DMS53 treated with DMSO at 0.1 percent for 48 hours (cell line): ENCODE results near the gene KIF7.
A peak's percentile ranks its signal among the peaks of the same experiment; 100 is the strongest.

ENCODE experiments used
- DNase-seq: peaks from one replicate; lab custom pipeline; 2025; ENCODE audit not compliant: unreplicated experiment; lab: John Stamatoyannopoulos, UW

KIF7 gene

DNA sequence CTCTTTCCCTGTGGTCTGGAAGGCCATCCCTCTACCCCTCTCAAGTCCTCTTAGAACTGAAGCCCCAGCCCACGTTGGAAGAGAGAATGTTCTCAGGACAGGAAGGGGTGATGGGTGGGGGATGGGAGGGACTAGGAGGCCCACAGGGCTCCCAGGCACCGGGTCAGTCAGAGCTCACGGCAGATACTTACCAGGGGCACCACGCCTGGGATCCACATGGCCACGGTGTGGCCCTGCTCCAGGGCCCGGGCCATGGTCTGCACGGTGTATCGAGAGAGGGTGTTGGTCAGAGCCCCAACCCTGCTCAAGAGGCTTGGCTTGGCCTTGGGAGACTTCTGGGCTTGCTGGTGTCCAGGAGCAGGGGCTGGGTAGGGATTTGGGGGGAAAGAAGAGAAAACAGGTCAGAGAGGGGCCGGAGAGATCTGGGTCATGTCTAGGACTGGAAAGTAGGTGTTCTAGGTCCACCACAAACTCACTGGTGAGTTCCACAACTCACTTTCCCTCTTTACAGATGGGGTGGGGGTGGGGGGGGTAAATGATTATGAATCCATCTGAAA lies 14.1 kb upstream of the KIF7 start:
- no peak for DNase-seq

DNA sequence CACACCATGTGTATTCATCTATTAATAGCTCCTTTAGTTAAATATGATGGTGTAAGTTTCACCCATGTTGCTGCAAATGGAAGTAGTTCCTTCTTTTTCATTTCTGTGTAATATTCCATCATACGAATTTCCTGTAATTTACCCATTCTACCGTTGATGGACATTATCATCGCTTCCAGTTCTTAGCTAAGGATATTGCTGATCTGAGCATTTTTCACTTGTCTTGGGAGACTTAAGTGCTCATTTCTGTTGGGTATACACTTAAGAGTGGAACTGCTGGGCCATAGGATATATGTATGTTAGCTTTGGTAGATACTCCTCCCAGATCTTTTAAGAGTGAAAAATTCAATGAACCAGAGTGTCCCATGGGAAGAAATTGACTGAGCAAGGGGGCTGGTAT lies 12.9 kb upstream of the KIF7 start:
- no peak for DNase-seq

- DNase-seq: no peak
These were observed 12.4 kb upstream of the KIF7 start for GRCh38 chr15:89667706-89667960.

GRCh38 chr15:89666858-89667705 lies 11.8 kb upstream of the KIF7 start:
- no peak for DNase-seq

- DNase-seq: no peak
These were observed 11.1 kb upstream of the KIF7 start for GRCh38 chr15:89666184-89666857.

DNA sequence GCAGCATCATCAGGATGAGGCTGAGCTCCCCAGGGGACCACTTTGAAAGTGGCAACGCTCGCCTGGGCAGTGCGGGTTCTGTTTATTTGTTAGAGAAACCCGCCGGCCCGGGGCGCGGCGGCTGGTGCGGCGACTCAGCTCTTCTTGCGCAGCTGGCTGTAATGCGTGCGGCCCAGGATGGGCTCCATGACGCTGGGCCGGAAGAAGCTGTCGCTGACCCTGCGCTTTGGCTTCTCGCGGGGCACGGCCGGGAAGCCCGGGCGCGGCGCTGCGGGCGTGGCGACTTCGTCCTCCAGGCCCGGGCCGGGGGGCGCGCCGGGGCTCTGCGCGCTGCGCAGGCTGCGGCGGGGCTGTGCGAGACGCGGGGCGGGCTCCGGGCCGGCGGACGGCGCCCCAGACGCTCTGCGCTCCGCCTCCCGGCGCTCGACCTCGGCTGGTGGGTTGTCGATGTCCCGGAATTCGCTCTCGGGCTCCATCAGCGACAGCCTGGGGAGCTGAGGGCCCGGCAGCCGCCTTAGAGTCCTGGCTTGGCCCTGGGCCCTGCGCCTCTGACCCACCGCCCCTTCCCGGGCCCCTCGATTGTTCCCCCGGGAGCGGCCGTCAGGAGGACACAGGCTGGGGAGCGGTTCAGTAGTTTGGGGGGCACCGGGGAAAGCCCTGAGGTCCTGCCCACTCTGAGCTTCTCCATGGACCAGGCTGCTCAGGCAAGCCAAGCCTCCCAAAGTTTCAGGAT lies 10.3 kb upstream of the KIF7 start:
- peak; percentile 4 for DNase-seq

DNA sequence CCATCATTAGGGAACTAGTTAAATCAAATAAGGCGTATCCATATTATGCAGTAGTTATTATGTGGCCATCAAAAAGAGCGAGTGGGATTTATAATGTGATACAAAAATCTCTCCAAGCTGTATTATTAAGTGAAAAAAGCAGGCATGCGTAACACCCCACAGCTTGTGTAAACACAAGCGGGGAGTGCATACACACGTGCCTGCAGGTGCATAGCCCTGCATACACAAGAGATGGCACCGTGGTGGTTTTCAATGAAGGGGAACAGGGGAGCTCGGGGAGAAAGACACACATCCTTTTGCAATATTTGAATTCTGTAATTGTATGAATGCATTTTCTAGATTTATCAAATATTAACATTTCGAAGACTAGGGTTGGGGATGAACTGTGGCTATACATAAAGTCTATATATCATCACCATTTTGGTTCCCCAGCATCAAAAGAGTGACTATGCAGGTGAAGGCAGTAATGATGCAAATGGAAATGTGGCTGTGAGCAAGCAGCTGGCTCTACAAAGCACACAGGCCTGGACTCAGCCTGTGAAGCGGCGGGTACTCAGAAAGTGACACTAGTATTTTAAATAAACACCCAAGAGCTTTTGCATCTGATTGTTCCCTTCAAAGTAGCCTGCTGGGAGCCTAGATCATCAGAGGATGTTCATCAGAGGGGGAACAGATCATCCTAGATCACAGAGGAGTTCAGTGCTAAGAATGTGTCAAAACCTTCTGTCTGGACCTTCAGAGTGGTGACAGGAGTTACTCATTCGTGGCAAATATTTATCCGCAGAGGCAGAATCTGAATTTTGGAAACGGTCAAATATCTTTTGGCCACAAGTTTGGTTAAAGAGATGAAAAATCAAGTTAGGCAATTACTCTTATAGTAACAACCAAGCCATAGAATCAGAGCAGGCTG lies 9.4 kb upstream of the KIF7 start:
- peak; percentile 32 for DNase-seq

- DNase-seq: no peak
These were observed 7.8 kb upstream of the KIF7 start for GRCh38 chr15:89662893-89663626.

- no peak for DNase-seq
These were observed 5.3 kb upstream of the KIF7 start for GRCh38 chr15:89660556-89660955.

DNA sequence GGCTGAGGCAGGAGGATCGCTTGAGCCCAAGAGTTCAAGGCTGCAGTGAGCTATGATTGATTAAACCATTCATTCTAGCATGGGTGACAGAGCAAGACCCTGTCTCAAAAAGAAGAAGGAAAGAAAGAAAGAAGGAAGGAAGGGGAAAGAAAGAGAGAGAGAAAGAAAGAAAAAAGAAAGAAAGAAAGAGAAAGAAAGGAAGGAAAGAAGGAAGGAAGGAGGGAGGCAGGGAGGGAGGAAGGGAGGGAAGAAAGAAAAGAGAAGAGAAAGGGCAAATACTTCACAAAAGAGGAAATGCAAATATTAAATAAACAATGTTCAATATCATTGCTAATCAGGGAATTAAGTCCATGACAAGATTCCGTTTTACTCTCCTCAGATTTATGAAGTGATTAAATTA lies 4.0 kb upstream of the KIF7 start:
- DNase-seq: no peak

DNA sequence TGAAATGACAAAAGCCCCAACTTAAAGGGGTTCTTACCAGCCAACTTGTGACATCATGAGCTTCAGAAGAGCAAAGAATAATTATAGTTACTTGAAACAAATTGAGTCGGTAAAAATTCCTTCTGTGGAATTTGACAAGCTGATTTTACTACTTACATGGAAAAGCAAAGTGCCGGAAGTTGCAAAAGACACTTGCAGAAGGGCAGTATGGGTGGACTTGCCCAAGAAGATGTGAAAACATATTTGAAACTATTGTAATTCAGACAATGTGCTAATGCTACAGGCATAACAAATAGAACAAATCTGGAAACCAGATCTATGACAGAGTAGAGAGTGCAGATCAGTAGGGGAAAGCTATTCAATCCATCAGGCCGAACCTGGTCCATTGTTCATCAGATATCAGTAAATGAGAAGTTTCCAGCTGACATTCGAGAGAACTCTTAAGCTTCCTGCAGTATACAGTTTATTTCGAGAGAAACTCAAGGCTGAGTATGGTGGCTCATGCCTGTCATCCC lies 2.5 kb upstream of the KIF7 start:
- DNase-seq: no peak

- DNase-seq: no peak
These were observed 999 bp upstream of the KIF7 start for GRCh38 chr15:89656116-89656815.

DNA sequence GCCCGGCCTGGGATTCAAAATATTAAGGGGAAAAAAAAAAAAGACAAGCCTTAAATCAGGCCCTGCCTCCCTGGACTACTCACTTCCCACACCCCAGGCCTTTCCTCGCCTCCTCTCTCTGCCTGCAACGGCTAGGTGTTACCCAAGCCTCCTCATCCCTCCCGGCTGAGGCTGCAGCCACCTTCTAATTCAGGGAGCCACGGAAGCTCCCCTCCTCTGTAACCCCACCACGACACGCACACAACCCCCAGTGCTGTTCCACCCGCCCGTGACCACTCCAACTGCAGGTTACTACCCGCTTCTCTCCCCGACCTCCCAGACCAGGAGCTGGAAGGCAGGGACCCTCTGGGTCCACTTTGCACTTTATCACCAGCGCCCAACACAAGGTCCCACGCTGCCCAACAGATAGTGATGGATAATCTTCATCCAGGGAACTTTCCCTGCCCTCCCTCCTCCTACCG lies 936 bp downstream of the KIF7 start:
- no peak for DNase-seq

GRCh38 chr15:89653578-89653977 lies 1.7 kb downstream of the KIF7 start:
- DNase-seq: no peak

DNA sequence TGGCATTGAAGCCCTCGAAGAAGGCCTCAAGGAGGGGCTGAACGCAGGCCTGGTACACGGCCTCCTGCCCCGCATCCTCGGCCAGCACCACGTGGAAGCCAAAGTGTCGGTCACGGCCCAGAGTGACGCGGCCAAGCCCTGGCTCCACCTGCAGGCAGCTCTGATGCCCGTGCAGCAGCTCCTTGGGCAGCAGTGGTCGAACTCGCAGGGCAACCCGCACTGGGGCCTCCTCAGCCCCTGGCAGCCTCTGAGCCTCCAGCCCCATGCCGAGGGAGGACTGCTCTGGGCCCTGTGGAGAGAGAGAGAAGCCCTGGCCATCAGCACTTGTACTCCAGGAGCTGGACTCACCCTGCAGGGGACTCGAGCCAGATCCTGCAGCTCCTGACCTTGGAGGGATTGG lies 2.6 kb downstream of the KIF7 start:
- DNase-seq: no peak

DNA sequence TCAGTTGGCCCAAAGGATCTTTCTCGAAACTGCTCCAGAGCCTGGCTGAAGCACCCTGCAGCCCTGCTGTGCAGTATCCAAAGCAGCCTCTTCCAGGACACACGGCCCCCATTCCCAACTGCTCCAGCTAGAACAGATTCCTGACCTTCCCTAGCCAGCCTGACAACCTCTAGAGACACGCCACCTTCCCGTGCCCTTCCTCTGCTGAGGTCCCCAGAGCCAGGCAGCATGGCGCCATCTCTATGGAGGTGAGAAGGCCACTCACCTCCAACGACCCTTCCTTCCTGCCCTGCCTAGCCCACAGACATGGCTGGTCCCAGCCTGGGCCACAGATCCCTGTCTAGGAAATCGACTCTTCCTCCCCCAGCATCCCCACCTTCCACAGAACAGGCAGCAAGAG lies 3.1 kb downstream of the KIF7 start:
- no peak for DNase-seq

DNA sequence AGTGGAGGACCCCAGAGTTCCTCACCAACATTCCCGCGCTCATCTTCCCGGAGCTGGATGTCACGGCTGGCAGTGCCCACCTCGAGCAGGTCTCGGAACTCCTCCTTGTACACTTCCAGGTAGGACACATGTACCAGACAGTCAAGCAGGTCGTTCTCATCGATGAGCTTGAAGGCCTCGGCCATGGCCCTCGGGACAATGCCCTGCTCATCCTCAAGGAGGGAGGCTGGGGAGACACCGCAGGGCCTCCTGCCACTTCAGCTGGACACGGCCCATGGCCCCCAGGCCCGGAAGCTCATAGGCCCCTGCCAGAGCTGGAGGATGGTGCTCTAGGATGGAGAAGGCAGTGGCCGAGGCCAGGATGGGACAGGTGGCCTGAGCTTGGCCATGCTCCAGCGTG lies 5.6 kb downstream of the KIF7 start:
- DNase-seq: no peak

GRCh38 chr15:89649013-89649625 lies 6.1 kb downstream of the KIF7 start:
- DNase-seq: no peak
